Stomach smooth muscle (tissue), 2 donors: Measurements from ENCODE around the gene FHIP1A.

ENCODE experiments used
- H3K27ac ChIP-seq: one replicate; pipeline ENCODE4 v1.7.0; 2013; ENCODE audit warnings: mild to moderate bottlenecking, low read length, inconsistent platforms
- H3K27me3 ChIP-seq, 2 donors: one replicate each; pipeline ENCODE4 v1.7.0; 2013; ENCODE audit warnings: low read length in 2 of 2; ENCODE audit not compliant: insufficient read depth in 2 of 2, control insufficient read depth in 1 of 2
- H3K36me3 ChIP-seq, 2 donors: one replicate each; pipeline ENCODE4 v1.7.0; 2013; ENCODE audit warnings: low read length in 2 of 2; ENCODE audit not compliant: control insufficient read depth in 2 of 2, insufficient read depth in 2 of 2
- H3K4me1 ChIP-seq: one replicate; pipeline ENCODE4 v1.7.0; 2013; ENCODE audit warnings: low read length; ENCODE audit not compliant: control insufficient read depth, insufficient read depth
- H3K4me3 ChIP-seq, 2 donors: one replicate each; pipeline ENCODE4 v1.7.0; 2013; ENCODE audit warnings: low read length in 2 of 2
- H3K9ac ChIP-seq, 2 donors: one replicate each; pipeline ENCODE4 v1.7.0; 2013; ENCODE audit warnings: low read length in 2 of 2, mild to moderate bottlenecking in 1 of 2
- H3K9me3 ChIP-seq, 2 donors: one replicate each; pipeline ENCODE4 v1.7.0; 2013; ENCODE audit warnings: low read length in 2 of 2; ENCODE audit not compliant: control insufficient read depth in 2 of 2
- donor health status: healthy.
- donor health status: Pancreatic carcinoma.

The FHIP1A gene

GRCh38 chr4:151434183-151434860, 25.3 kb downstream of the FHIP1A start:
- no peaks in the 10 kb centered on the region for H3K36me3 ChIP-seq
- no peak overlapping the region for H3K4me3 ChIP-seq
- H3K9ac ChIP-seq, result no peak overlapping the region
- H3K9me3 ChIP-seq, result no peaks in the 10 kb centered on the region
- no peaks in the 10 kb centered on the region for H3K27me3 ChIP-seq
- no peaks in the 10 kb centered on the region for H3K4me1 ChIP-seq
- no peak overlapping the region for H3K27ac ChIP-seq

- Histone ChIP-seq H3K27ac (no peak overlapping the region), H3K4me3 (no peak overlapping the region), H3K4me1 (no peaks in the 10 kb centered on the region), H3K27me3 (no peaks in the 10 kb centered on the region), H3K36me3 (no peaks in the 10 kb centered on the region), H3K9me3 (no peaks in the 10 kb centered on the region), H3K9ac (no peak overlapping the region)
Observed at GRCh38 chr4:151436093-151436518, 27.1 kb downstream of the FHIP1A start.

- H3K27ac ChIP-seq, result no peak overlapping the region
- no peaks in the 10 kb centered on the region for H3K9me3 ChIP-seq
- no peaks in the 10 kb centered on the region for H3K36me3 ChIP-seq
- H3K4me3 ChIP-seq, result no peak overlapping the region
- no peak overlapping the region for H3K9ac ChIP-seq
- no peaks in the 10 kb centered on the region for H3K27me3 ChIP-seq
- H3K4me1 ChIP-seq, result no peaks in the 10 kb centered on the region
Observed at GRCh38 chr4:151437505-151437904, 28.5 kb downstream of the FHIP1A start.

- H3K4me1 ChIP-seq, result no peaks in the 10 kb centered on the region
- H3K36me3 ChIP-seq, result no peaks in the 10 kb centered on the region
- no peak overlapping the region for H3K4me3 ChIP-seq
- H3K27me3 ChIP-seq, result no peaks in the 10 kb centered on the region
- H3K9ac ChIP-seq, result no peak overlapping the region
- H3K9me3 ChIP-seq, result no peaks in the 10 kb centered on the region
- no peak overlapping the region for H3K27ac ChIP-seq
Observed at GRCh38 chr4:151438154-151438553, 29.2 kb downstream of the FHIP1A start.

- Histone ChIP-seq H3K4me1 (no peaks in the 10 kb centered on the region), H3K36me3 (no peaks in the 10 kb centered on the region), H3K9me3 (no peaks in the 10 kb centered on the region), H3K9ac (no peak overlapping the region), H3K27ac (no peak overlapping the region), H3K4me3 (no peak overlapping the region), H3K27me3 (no peaks in the 10 kb centered on the region)
Observed at GRCh38 chr4:151439320-151439719, 30.3 kb downstream of the FHIP1A start.

GRCh38 chr4:151442002-151442401, 33.0 kb downstream of the FHIP1A start:
- H3K27ac ChIP-seq, result no peak overlapping the region
- H3K4me1 ChIP-seq, result no peaks in the 10 kb centered on the region
- no peak overlapping the region for H3K4me3 ChIP-seq
- H3K9ac ChIP-seq, result no peak overlapping the region
- H3K36me3 ChIP-seq, result no peaks in the 10 kb centered on the region
- no peaks in the 10 kb centered on the region for H3K27me3 ChIP-seq
- H3K9me3 ChIP-seq, result no peaks in the 10 kb centered on the region

- Histone ChIP-seq H3K27ac (no peak overlapping the region), H3K27me3 (no peaks in the 10 kb centered on the region), H3K4me1 (no peaks in the 10 kb centered on the region), H3K4me3 (no peak overlapping the region), H3K9me3 (no peaks in the 10 kb centered on the region), H3K36me3 (no peaks in the 10 kb centered on the region), H3K9ac (no peak overlapping the region)
Observed at GRCh38 chr4:151443247-151443646, 34.3 kb downstream of the FHIP1A start.

- H3K4me1 ChIP-seq, result no peaks in the 10 kb centered on the region
- no peak overlapping the region for H3K4me3 ChIP-seq
- H3K27ac ChIP-seq, result no peak overlapping the region
- H3K36me3 ChIP-seq, result no peaks in the 10 kb centered on the region
- H3K27me3 ChIP-seq, result no peaks in the 10 kb centered on the region
- H3K9ac ChIP-seq, result no peak overlapping the region
- H3K9me3 ChIP-seq, result no peaks in the 10 kb centered on the region
Observed at GRCh38 chr4:151443752-151444151, 34.8 kb downstream of the FHIP1A start.

GRCh38 chr4:151446208-151446607, 37.2 kb downstream of the FHIP1A start:
- H3K9me3 ChIP-seq, result no peaks in the 10 kb centered on the region
- H3K4me1 ChIP-seq, result no peaks in the 10 kb centered on the region
- no peak overlapping the region for H3K27ac ChIP-seq
- H3K9ac ChIP-seq, result no peak overlapping the region
- no peaks in the 10 kb centered on the region for H3K27me3 ChIP-seq
- no peak overlapping the region for H3K4me3 ChIP-seq
- H3K36me3 ChIP-seq, result no peaks in the 10 kb centered on the region

GRCh38 chr4:151454513-151454912, 45.5 kb downstream of the FHIP1A start:
- Histone ChIP-seq H3K4me3 (no peak overlapping the region), H3K9me3 (no peaks in the 10 kb centered on the region), H3K9ac (no peak overlapping the region), H3K36me3 (no peaks in the 10 kb centered on the region), H3K27me3 (no peaks in the 10 kb centered on the region), H3K27ac (no peak overlapping the region), H3K4me1 (no peaks in the 10 kb centered on the region)

GRCh38 chr4:151455212-151455611, 46.2 kb downstream of the FHIP1A start:
- Histone ChIP-seq H3K4me3 (no peak overlapping the region), H3K9me3 (no peaks in the 10 kb centered on the region), H3K4me1 (no peaks in the 10 kb centered on the region), H3K36me3 (no peaks in the 10 kb centered on the region), H3K27me3 (no peaks in the 10 kb centered on the region), H3K9ac (no peak overlapping the region), H3K27ac (no peak overlapping the region)
